OCI-LY1 (cell line): ENCODE results near the gene ST6GALNAC3.

Source experiments
- H2AFZ ChIP-seq: fragments of 200-600 bp; sonication (generic), shearing (Covaris generic); 2 replicates; pipeline ENCODE4 v1.6.0; 2014; ENCODE audit warnings: antibody characterized with exemption, mild to moderate bottlenecking, low read length
- H3F3A ChIP-seq: fragments of 200-600 bp; sonication (generic), shearing (Covaris generic); 2 replicates; pipeline ENCODE4 v1.6.0; 2014; ENCODE audit warnings: mild to moderate bottlenecking, antibody characterized with exemption, low read length, moderate library complexity; ENCODE audit not compliant: insufficient read depth
- H3K27ac ChIP-seq: fragments of 200-600 bp; sonication (generic); 2 replicates; pipeline ENCODE4 v1.5.1; 2014; ENCODE audit warnings: low read length, mixed run types, mild to moderate bottlenecking, low read depth; ENCODE audit not compliant: poor library complexity, severe bottlenecking
- H3K27me3 ChIP-seq: fragments of 200-600 bp; sonication (generic); 2 replicates; pipeline ENCODE4 v1.6.0; 2014; ENCODE audit warnings: antibody characterized with exemption, mild to moderate bottlenecking, low read length, moderate library complexity; ENCODE audit not compliant: insufficient read depth
- H3K36me3 ChIP-seq: fragments of 200-600 bp; sonication (generic); 2 replicates; pipeline ENCODE4 v1.6.1; 2014; ENCODE audit warnings: mild to moderate bottlenecking, antibody characterized with exemption, low read length, moderate library complexity, mixed read lengths; ENCODE audit not compliant: insufficient read depth
- H3K4me1 ChIP-seq: fragments of 200-600 bp; sonication (generic); 2 replicates; pipeline ENCODE4 v1.5.1; 2014; ENCODE audit warnings: mild to moderate bottlenecking, low read length, moderate library complexity; ENCODE audit not compliant: insufficient read depth, severe bottlenecking
- H3K4me2 ChIP-seq: fragments of 200-600 bp; sonication (generic), shearing (Covaris generic); 2 replicates; pipeline ENCODE4 v1.6.1; 2014; ENCODE audit warnings: low read length
- H3K4me3 ChIP-seq: fragments of 200-600 bp; sonication (generic); 2 replicates; pipeline ENCODE4 v1.5.1; 2014; ENCODE audit warnings: low read length, low read depth, mild to moderate bottlenecking, mixed read lengths; ENCODE audit not compliant: poor library complexity, severe bottlenecking
- H3K79me2 ChIP-seq: fragments of 200-600 bp; shearing (Covaris generic); 2 replicates; pipeline ENCODE4 v1.6.1; 2016; ENCODE audit warnings: mixed run types, low read length, mixed read lengths; ENCODE audit not compliant: insufficient read depth
- H3K9ac ChIP-seq: fragments of 200-600 bp; sonication (generic), shearing (Covaris generic); 2 replicates; pipeline ENCODE4 v1.6.1; 2014; ENCODE audit warnings: mild to moderate bottlenecking, low read length, mixed read lengths
- H3K9me2 ChIP-seq: fragments of 200-600 bp; sonication (generic), shearing (Covaris generic); 2 replicates; pipeline ENCODE4 v1.6.1; 2014; ENCODE audit warnings: low read depth, mild to moderate bottlenecking, low read length, mixed read lengths
- H3K9me3 ChIP-seq: fragments of 200-600 bp; shearing (Covaris generic); 2 replicates; pipeline ENCODE4 v1.6.1; 2014; ENCODE audit warnings: low read length, mixed read lengths
- H4K20me1 ChIP-seq: fragments of 200-600 bp; sonication (generic), shearing (Covaris generic); 2 replicates; pipeline ENCODE4 v1.6.0; 2016; ENCODE audit warnings: mild to moderate bottlenecking, low read length; ENCODE audit not compliant: insufficient read depth
- CTCF ChIP-seq: fragments of 200-600 bp; sonication (generic), shearing (Covaris generic); IDR thresholded peaks from 2 replicates; pipeline ENCODE4 v1.5.1; 2017; ENCODE audit warnings: mild to moderate bottlenecking, antibody characterized with exemption, low read length, moderate library complexity, mixed read lengths
- EZH2 ChIP-seq: fragments of 200-600 bp; sonication (generic), shearing (Covaris generic); IDR thresholded peaks from 2 replicates; pipeline ENCODE4 v1.8.0; 2017; ENCODE audit warnings: borderline replicate concordance, mixed run types, mild to moderate bottlenecking, antibody characterized with exemption, low read length, moderate library complexity, mixed read lengths

ST6GALNAC3 gene

GRCh38 chr1:76247261-76247852 is 172.8 kb downstream of the ST6GALNAC3 start:
- Histone ChIP-seq H3K27ac (no peak overlapping the region), H3K9me2 (no peaks in the 10 kb centered on the region), H3F3A (no peaks in the 10 kb centered on the region), H3K79me2 (no peaks in the 10 kb centered on the region), H2AFZ (no peak overlapping the region), H3K4me3 (no peak overlapping the region), H3K27me3 (no peaks in the 10 kb centered on the region), H3K9me3 (no peaks in the 10 kb centered on the region), H3K4me1 (no peaks in the 10 kb centered on the region), H3K9ac (no peak overlapping the region), H4K20me1 (no peaks in the 10 kb centered on the region), H3K4me2 (no peak overlapping the region), H3K36me3 (no peaks in the 10 kb centered on the region)
- TF ChIP-seq CTCF (no peak), EZH2 (no peak)

- TF ChIP-seq CTCF (no peak), EZH2 (no peak)
- no peaks in the 10 kb centered on the region for H3K4me1 ChIP-seq
- H3K36me3 ChIP-seq: no peaks in the 10 kb centered on the region
- H3K27me3 ChIP-seq: no peaks in the 10 kb centered on the region
- no peak overlapping the region for H3K4me2 ChIP-seq
- no peak overlapping the region for H3K9ac ChIP-seq
- no peaks in the 10 kb centered on the region for H3K9me2 ChIP-seq
- no peak overlapping the region for H3K27ac ChIP-seq
- H3K4me3 ChIP-seq: no peak overlapping the region
- no peaks in the 10 kb centered on the region for H4K20me1 ChIP-seq
- no peaks in the 10 kb centered on the region for H3K9me3 ChIP-seq
- no peaks in the 10 kb centered on the region for H3F3A ChIP-seq
- H3K79me2 ChIP-seq: no peaks in the 10 kb centered on the region
- no peak overlapping the region for H2AFZ ChIP-seq
These were observed 175.7 kb downstream of the ST6GALNAC3 start for GRCh38 chr1:76250271-76250670.

- TF ChIP-seq EZH2: no peak
- H3K27me3 ChIP-seq: no peaks in the 10 kb centered on the region
- H3K4me2 ChIP-seq: no peak overlapping the region
- no peaks in the 10 kb centered on the region for H3K36me3 ChIP-seq
- H3K79me2 ChIP-seq: no peaks in the 10 kb centered on the region
- H4K20me1 ChIP-seq: no peaks in the 10 kb centered on the region
- H3K4me1 ChIP-seq: no peaks in the 10 kb centered on the region
- no peak overlapping the region for H2AFZ ChIP-seq
- H3F3A ChIP-seq: no peaks in the 10 kb centered on the region
- no peak overlapping the region for H3K27ac ChIP-seq
- no peak overlapping the region for H3K4me3 ChIP-seq
- no peak overlapping the region for H3K9ac ChIP-seq
- H3K9me3 ChIP-seq: no peaks in the 10 kb centered on the region
- no peaks in the 10 kb centered on the region for H3K9me2 ChIP-seq
These were observed 177.9 kb downstream of the ST6GALNAC3 start for GRCh38 chr1:76252431-76252830.
